AG04450 (cell line): ENCODE measurements around the gene ST6GALNAC3. TPM values are rescaled to one million over a fixed set of nuclear protein-coding genes. Genes with fewer than 3 reads are reported as not detected.
A peak's percentile ranks its signal among the peaks of the same experiment; 100 is the strongest.

Experiments
- CTCF ChIA-PET: fragments of 300-600, 350-600 bp; formaldehyde crosslinking; extraction: SDS; loops from one replicate; lab custom pipeline; 2022; ENCODE audit warnings: antibody characterized with exemption, inconsistent platforms; lab: Charles Lee
- POLR2A ChIA-PET: fragments of 350-600 bp; formaldehyde crosslinking; extraction: SDS; loops from one replicate; lab custom pipeline; 2021; ENCODE audit warnings: antibody characterized with exemption, inconsistent platforms; lab: Yijun Ruan, JAX
- DNase-seq: peaks from one replicate; pipeline ENCODE4 v3.0.0-alpha.2; 2011; ENCODE audit warnings: low read depth, low spot score
- H3K27ac ChIP-seq: one replicate; pipeline ENCODE4 v1.5.1; 2012; ENCODE audit warnings: low read depth, low read length, control low read depth
- H3K27me3 ChIP-seq: one replicate; pipeline ENCODE4 v1.6.0; 2012; ENCODE audit warnings: low read length; ENCODE audit not compliant: control insufficient read depth, insufficient read depth
- H3K4me3 ChIP-seq: 2 replicates; pipeline ENCODE4 v1.5.1; 2011; ENCODE audit warnings: mild to moderate bottlenecking, low read depth, low read length, control low read depth
- H3K9me3 ChIP-seq: 2 replicates; pipeline ENCODE4 v1.5.1; 2012; ENCODE audit warnings: low read length; ENCODE audit not compliant: control insufficient read depth, insufficient read depth
- CTCF ChIP-seq: IDR thresholded peaks from 2 replicates; pipeline ENCODE4 v1.5.1; 2011; ENCODE audit warnings: low read depth, low read length, control low read depth, inconsistent platforms
- polyA plus RNA-seq: library from polyadenylated mRNA; depleted of rRNA; stranded (reverse); fragments of >200 nt; gene quantifications from 2 replicates; pipeline ENCODE4 v1.2.3, GENCODE V29; 2011

ST6GALNAC3 gene
- polyA plus RNA-seq, 1 experiment = 2.1 TPM

GRCh38 chr1:76267631-76268030, 193.1 kb downstream of the ST6GALNAC3 start:
- no peak for TF ChIP-seq CTCF
- DNase-seq = no peak

GRCh38 chr1:76268341-76268740, 193.8 kb downstream of the ST6GALNAC3 start:
- no peak for DNase-seq
- POLR2A ChIA-PET = no interaction called here
- CTCF ChIA-PET = no interaction called here

More at GRCh38 chr1:76267631-76268030, 193.1 kb downstream of the ST6GALNAC3 start:
- ChIA-PET CTCF (no interaction called here), POLR2A (no interaction called here)
- H3K9me3 ChIP-seq = no peaks in the 10 kb centered on the region
- H3K27me3 ChIP-seq = no peaks in the 10 kb centered on the region
- no peak overlapping the region for H3K4me3 ChIP-seq
- H3K27ac ChIP-seq = no peak overlapping the region

GRCh38 chr1:76269155-76269554, 194.6 kb downstream of the ST6GALNAC3 start:
- no peak overlapping the region for H3K4me3 ChIP-seq
- ChIA-PET POLR2A (no interaction called here), CTCF (no interaction called here)
- H3K27me3 ChIP-seq = no peaks in the 10 kb centered on the region
- no peaks in the 10 kb centered on the region for H3K9me3 ChIP-seq
- TF ChIP-seq CTCF = no peak
- H3K27ac ChIP-seq = no peak overlapping the region
- peak; percentile 42 for DNase-seq

More at GRCh38 chr1:76268341-76268740, 193.8 kb downstream of the ST6GALNAC3 start:
- Histone ChIP-seq H3K9me3 (no peaks in the 10 kb centered on the region), H3K4me3 (no peak overlapping the region), H3K27ac (no peak overlapping the region), H3K27me3 (no peaks in the 10 kb centered on the region)
- TF ChIP-seq CTCF = no peak

GRCh38 chr1:76274302-76274701, 199.8 kb downstream of the ST6GALNAC3 start:
- no peak for TF ChIP-seq CTCF
- H3K4me3 ChIP-seq = no peak overlapping the region
- no peak for DNase-seq
- no peaks in the 10 kb centered on the region for H3K9me3 ChIP-seq
- H3K27me3 ChIP-seq = no peaks in the 10 kb centered on the region
- ChIA-PET POLR2A (no interaction called here), CTCF (no interaction called here)
- H3K27ac ChIP-seq = no peak overlapping the region

GRCh38 chr1:76274718-76275117, 200.2 kb downstream of the ST6GALNAC3 start:
- no peaks in the 10 kb centered on the region for H3K9me3 ChIP-seq
- TF ChIP-seq CTCF = no peak
- no peak overlapping the region for H3K4me3 ChIP-seq
- DNase-seq = no peak
- ChIA-PET POLR2A (no interaction called here), CTCF (no interaction called here)
- no peak overlapping the region for H3K27ac ChIP-seq
- no peaks in the 10 kb centered on the region for H3K27me3 ChIP-seq
